Natural killer cell (primary cell): ENCODE data around the gene PPP1R15A. TPM values are rescaled to one million over a fixed set of nuclear protein-coding genes. Genes with fewer than 3 reads are reported as not detected.

Experiments used
- ATAC-seq, 3 donors: fragments of 150-1000 bp in 2 of 3; fragments of 200-7000 bp in 1 of 3; cut with Tn5 transposase; 1 replicate in 1 of 3; 2 replicates in 2 of 3; pipeline ENCODE4 v1.10.0; 2021; ENCODE audit warnings: mild to moderate bottlenecking in 2 of 3, moderate library complexity in 2 of 3
- DNase-seq, 2 donors: peaks; one replicate each; pipeline versions ENCODE4 v3.0.0 to v3.0.0-alpha.2; 2013 to 2021; ENCODE audit warnings: mixed read lengths in 1 of 2
- H3K27ac ChIP-seq: one replicate; pipeline ENCODE4 v1.5.1; 2013; ENCODE audit warnings: mild to moderate bottlenecking, low read length
- H3K27me3 ChIP-seq: one replicate; pipeline ENCODE4 v1.6.1; 2013; ENCODE audit warnings: low read length; ENCODE audit not compliant: control insufficient read depth, insufficient read depth
- H3K36me3 ChIP-seq: one replicate; pipeline ENCODE4 v1.6.1; 2013; ENCODE audit warnings: low read length; ENCODE audit not compliant: control insufficient read depth, insufficient read depth
- H3K4me1 ChIP-seq: one replicate; pipeline ENCODE4 v1.6.1; 2013; ENCODE audit warnings: low read length; ENCODE audit not compliant: control insufficient read depth, insufficient read depth
- H3K4me3 ChIP-seq: one replicate; pipeline ENCODE4 v1.5.1; 2013; ENCODE audit warnings: low read length
- H3K9me3 ChIP-seq: one replicate; pipeline ENCODE4 v1.6.1; 2013; ENCODE audit warnings: low read length; ENCODE audit not compliant: control insufficient read depth, insufficient read depth
- H3K27ac Mint-ChIP-seq, 2 donors: one replicate each; pipeline ENCODE4 v1.8.0; 2022; ENCODE audit warnings: mild to moderate bottlenecking in 2 of 2, mixed read lengths in 2 of 2, moderate library complexity in 1 of 2
- H3K27me3 Mint-ChIP-seq, 2 donors: one replicate each; pipeline ENCODE4 v1.8.0; 2022; ENCODE audit warnings: low read depth in 2 of 2, mixed read lengths in 2 of 2
- H3K36me3 Mint-ChIP-seq: one replicate; pipeline ENCODE4 v1.8.0; 2022; ENCODE audit warnings: mixed read lengths
- H3K4me1 Mint-ChIP-seq, 2 donors: one replicate each; pipeline ENCODE4 v1.8.0; 2022; ENCODE audit warnings: mixed read lengths in 2 of 2
- H3K4me3 Mint-ChIP-seq: one replicate; pipeline ENCODE4 v1.8.0; 2022; ENCODE audit warnings: mild to moderate bottlenecking, moderate library complexity, mixed read lengths
- H3K9me3 Mint-ChIP-seq, 2 donors: one replicate each; pipeline ENCODE4 v1.8.0; 2022; ENCODE audit warnings: mixed read lengths in 2 of 2
- WGBS: methylation state at CpG from one replicate; pipeline ENCODE4 v1.1.7; 2013; ENCODE audit warnings: missing lambda C conversion rate; ENCODE audit not compliant: insufficient coverage; 5-methylcytosine and 5-hydroxymethylcytosine counted together
- intact Hi-C: fragments of 100-400 bp; cut with micrococcal nuclease; formaldehyde crosslinking; loops from one replicate; pipeline ENCODE4 v1.14.2; 2022
- total RNA-seq, 4 donors: library from RNA; stranded (reverse); fragments of 120-200 nt in 1 of 4; gene quantifications; one replicate each; pipeline versions ENCODE4 v1.2.3 to v1.2.4, GENCODE V29; 2013 to 2022
- TF ChIP-seq, protein P1 (sequence below): fragments of 200-600 bp; IDR thresholded peaks from one replicate; pipeline ENCODE4 v1.8.0; 2022; ENCODE audit warnings: antibody characterized with exemption

PPP1R15A gene
- total RNA-seq, 3 donors from 2014 or later (not counting 1 experiment from before 2014, with no cell fraction given) = 942 to 1,308 (median 1,174) TPM

DNA sequence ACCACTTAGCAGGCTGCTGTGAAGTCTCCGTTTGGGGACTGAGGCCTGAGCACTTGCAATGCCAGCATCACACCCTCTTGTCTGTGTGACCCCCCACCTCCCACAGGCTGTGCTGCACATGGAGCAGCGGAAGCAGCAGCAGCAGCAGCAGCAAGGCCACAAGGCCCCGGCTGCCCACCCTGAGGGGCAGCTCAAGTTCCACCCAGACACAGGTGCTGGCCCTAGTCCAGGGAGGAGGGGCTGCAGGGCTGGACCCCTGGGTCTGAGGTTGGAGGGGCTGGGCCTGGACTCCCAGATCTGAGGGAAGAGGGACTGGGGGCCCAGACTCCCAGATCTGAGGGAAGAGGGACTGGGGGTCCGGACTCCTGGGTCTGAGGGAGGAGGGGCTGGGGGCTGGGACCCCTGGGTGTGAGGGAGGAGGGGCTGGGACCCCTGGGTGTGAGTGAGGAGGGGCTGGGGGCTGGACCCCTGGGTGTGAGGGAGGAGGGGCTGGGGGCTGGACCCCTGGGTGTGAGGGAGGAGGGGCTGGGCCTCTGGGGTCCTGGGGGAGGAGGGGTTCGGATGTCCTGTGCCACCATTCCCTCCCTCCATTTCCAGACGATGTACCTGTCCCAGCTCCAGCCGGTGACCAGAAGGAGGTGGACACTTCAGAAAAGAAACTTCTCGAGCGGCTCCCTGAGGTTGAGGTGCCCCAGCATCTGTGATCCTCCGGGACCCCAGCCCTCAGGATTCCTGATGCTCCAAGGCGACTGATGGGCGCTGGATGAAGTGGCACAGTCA lies 49.7 kb downstream of the PPP1R15A start:
- no peak overlapping the region for H3K4me3 ChIP-seq
- TF ChIP-seq, protein P1, sequence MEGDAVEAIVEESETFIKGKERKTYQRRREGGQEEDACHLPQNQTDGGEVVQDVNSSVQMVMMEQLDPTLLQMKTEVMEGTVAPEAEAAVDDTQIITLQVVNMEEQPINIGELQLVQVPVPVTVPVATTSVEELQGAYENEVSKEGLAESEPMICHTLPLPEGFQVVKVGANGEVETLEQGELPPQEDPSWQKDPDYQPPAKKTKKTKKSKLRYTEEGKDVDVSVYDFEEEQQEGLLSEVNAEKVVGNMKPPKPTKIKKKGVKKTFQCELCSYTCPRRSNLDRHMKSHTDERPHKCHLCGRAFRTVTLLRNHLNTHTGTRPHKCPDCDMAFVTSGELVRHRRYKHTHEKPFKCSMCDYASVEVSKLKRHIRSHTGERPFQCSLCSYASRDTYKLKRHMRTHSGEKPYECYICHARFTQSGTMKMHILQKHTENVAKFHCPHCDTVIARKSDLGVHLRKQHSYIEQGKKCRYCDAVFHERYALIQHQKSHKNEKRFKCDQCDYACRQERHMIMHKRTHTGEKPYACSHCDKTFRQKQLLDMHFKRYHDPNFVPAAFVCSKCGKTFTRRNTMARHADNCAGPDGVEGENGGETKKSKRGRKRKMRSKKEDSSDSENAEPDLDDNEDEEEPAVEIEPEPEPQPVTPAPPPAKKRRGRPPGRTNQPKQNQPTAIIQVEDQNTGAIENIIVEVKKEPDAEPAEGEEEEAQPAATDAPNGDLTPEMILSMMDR = no peak
- WGBS = 96% methylated on average over 11 of the region's 12 CpGs
- Mint-ChIP-seq H3K9me3 (no peaks in the 10 kb centered on the region), H3K4me3 (no peak overlapping the region), H3K36me3 (no peaks in the 10 kb centered on the region), H3K27me3 (no peaks in the 10 kb centered on the region), H3K27ac (no peak overlapping the region), H3K4me1 (peaks cover 5 to 7% of the 10 kb centered on the region in 2 donors)
- no peaks in the 10 kb centered on the region for H3K9me3 ChIP-seq
- H3K27ac ChIP-seq = no peak overlapping the region
- peaks cover 25% of the 10 kb centered on the region for H3K36me3 ChIP-seq
- ATAC-seq (no peak), DNase-seq (no peak)
- H3K4me1 ChIP-seq = no peaks in the 10 kb centered on the region
- intact Hi-C loops = no loop called here
- H3K27me3 ChIP-seq = no peaks in the 10 kb centered on the region

DNA sequence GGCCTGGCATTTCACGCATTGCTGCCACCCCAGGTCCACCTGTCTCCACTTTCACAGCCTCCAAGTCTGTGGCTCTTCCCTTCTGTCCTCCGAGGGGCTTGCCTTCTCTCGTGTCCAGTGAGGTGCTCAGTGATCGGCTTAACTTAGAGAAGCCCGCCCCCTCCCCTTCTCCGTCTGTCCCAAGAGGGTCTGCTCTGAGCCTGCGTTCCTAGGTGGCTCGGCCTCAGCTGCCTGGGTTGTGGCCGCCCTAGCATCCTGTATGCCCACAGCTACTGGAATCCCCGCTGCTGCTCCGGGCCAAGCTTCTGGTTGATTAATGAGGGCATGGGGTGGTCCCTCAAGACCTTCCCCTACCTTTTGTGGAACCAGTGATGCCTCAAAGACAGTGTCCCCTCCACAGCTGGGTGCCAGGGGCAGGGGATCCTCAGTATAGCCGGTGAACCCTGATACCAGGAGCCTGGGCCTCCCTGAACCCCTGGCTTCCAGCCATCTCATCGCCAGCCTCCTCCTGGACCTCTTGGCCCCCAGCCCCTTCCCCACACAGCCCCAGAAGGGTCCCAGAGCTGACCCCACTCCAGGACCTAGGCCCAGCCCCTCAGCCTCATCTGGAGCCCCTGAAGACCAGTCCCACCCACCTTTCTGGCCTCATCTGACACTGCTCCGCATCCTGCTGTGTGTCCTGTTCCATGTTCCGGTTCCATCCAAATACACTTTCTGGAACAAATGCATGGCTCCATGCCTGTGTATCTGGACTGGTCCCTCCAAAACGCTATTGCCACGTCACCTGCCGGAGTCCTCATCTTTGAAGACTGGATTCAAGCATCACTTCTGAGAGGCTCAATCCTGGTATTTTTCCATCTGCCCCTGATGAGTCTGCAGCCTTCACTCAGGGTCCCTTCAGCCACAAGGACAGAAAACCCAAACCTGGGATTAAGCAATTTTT lies 50.6 kb downstream of the PPP1R15A start:
- peaks cover 23% of the 10 kb centered on the region for H3K36me3 ChIP-seq
- ATAC-seq (no peak), DNase-seq (no peak)
- Mint-ChIP-seq H3K4me1 (peaks cover 2 to 4% of the 10 kb centered on the region in 2 donors), H3K4me3 (no peak overlapping the region), H3K9me3 (no peaks in the 10 kb centered on the region), H3K36me3 (no peaks in the 10 kb centered on the region), H3K27ac (no peak overlapping the region), H3K27me3 (no peaks in the 10 kb centered on the region)
- H3K27me3 ChIP-seq = no peaks in the 10 kb centered on the region
- intact Hi-C loops = no loop called here
- no peak overlapping the region for H3K4me3 ChIP-seq
- WGBS = 92% methylated on average over 18 of the region's 18 CpGs
- H3K9me3 ChIP-seq = no peaks in the 10 kb centered on the region
- TF ChIP-seq, protein P1 = no peak
- no peak overlapping the region for H3K27ac ChIP-seq
- H3K4me1 ChIP-seq = no peaks in the 10 kb centered on the region

DNA sequence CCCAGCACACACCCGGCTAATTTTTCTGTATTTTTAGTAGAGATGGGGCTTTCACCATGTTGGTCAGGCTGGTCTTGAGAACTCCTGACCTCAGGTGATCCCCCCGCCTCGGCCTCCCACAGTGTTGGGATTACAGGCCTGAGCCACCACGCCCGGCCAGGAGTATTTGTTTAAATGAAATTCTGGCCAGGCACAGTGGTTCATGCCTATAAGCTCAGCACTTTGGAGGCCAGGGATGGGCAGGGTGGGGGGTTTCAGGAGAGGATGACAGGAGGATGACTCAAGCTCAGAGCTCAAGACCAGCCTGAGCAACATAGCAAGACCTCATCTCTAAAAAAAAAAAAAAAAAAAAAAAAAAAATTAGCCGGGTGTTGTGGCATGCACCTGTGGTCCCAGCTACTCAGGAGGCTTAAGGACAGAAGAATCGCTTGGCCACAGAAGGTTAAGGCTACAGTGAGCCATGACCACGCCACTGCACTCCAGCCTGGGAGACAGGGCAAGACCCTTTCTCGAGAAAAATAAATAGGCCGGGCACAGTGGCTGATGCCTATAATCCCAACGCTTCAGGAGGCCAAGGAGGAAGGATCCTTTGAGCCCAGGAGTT lies 53.1 kb downstream of the PPP1R15A start:
- H3K27ac ChIP-seq = no peak overlapping the region
- no peak overlapping the region for H3K4me3 ChIP-seq
- H3K4me3 Mint-ChIP-seq = no peak overlapping the region
- H3K27me3 Mint-ChIP-seq = no peaks in the 10 kb centered on the region
- DNase-seq = no peak
- WGBS = 93% methylated on average over 11 of the region's 11 CpGs
- H3K36me3 ChIP-seq = peaks cover 11% of the 10 kb centered on the region
- H3K36me3 Mint-ChIP-seq = no peaks in the 10 kb centered on the region
- H3K27ac Mint-ChIP-seq = no peak overlapping the region
- ATAC-seq = no peak
- H3K9me3 ChIP-seq = no peaks in the 10 kb centered on the region
- no peaks in the 10 kb centered on the region for H3K27me3 ChIP-seq
- no peaks in the 10 kb centered on the region for H3K9me3 Mint-ChIP-seq
- H3K4me1 ChIP-seq = no peaks in the 10 kb centered on the region
- no peaks in the 10 kb centered on the region for H3K4me1 Mint-ChIP-seq
- TF ChIP-seq, protein P1 = no peak
- intact Hi-C loops = no loop called here

Other genes starting within 250 kb of the PPP1R15A start
- 10 to 100 TPM; 16.4 to 31.2 (median 24.3) TPM for gene DBP, start 235.0 kb upstream of the PPP1R15A start, total RNA-seq
- 10 to 100 TPM in 2 of 3 donors, 1 to 10 TPM in 1; 9.2 to 11.9 (median 11.0) TPM for gene CA11, start 226.2 kb upstream of the PPP1R15A start, total RNA-seq
- 1 to 10 TPM; 1.3 to 3.4 (median 2.1) TPM for gene NTN5, start 199.4 kb upstream of the PPP1R15A start, total RNA-seq
- not detected for gene FUT2, start 176.4 kb upstream of the PPP1R15A start, total RNA-seq
- gene MAMSTR, start 152.7 kb upstream of the PPP1R15A start, total RNA-seq = 1 to 10 TPM in 1 of 3 donors, under 1 TPM in 2; 0.56 to 1.2 (median 0.98) TPM
- not detected for gene RASIP1, start 131.8 kb upstream of the PPP1R15A start, total RNA-seq
- not detected for gene IZUMO1, start 125.5 kb upstream of the PPP1R15A start, total RNA-seq
- gene FUT1, start 119.8 kb upstream of the PPP1R15A start, total RNA-seq = under 1 TPM in 1 of 3 donors, not detected in 2; 0.18 TPM
- gene FGF21, start 116.9 kb upstream of the PPP1R15A start, total RNA-seq = not detected
- gene BCAT2, start 61.4 kb upstream of the PPP1R15A start, total RNA-seq = 10 to 100 TPM; 11.4 to 14.5 (median 12.1) TPM
- under 1 TPM in 1 of 3 donors, not detected in 2; 0.75 TPM for gene HSD17B14, start 35.9 kb upstream of the PPP1R15A start, total RNA-seq
- gene PLEKHA4, start 3.8 kb upstream of the PPP1R15A start, total RNA-seq = 1 to 10 TPM; 2.5 to 6.5 (median 5.2) TPM
- gene TULP2, start 26.3 kb downstream of the PPP1R15A start, total RNA-seq = not detected
- 100 to 1,000 TPM; 163 to 192 (median 171) TPM for gene NUCB1, start 27.9 kb downstream of the PPP1R15A start, total RNA-seq
- gene DHDH, start 61.3 kb downstream of the PPP1R15A start, total RNA-seq = not detected
- 100 to 1,000 TPM; 117 to 133 (median 120) TPM for gene BAX, start 82.5 kb downstream of the PPP1R15A start, total RNA-seq
- 1,000 to 10,000 TPM in 2 of 3 donors, 100 to 1,000 TPM in 1; 554 to 1,168 (median 1,024) TPM for gene FTL, start 92.9 kb downstream of the PPP1R15A start, total RNA-seq
- 10 to 100 TPM; 31.6 to 34.5 (median 34.4) TPM for gene GYS1, start 120.9 kb downstream of the PPP1R15A start, total RNA-seq
- 10 to 100 TPM; 23.6 to 28.3 (median 26.5) TPM for gene RUVBL2, start 121.5 kb downstream of the PPP1R15A start, total RNA-seq
- 1 to 10 TPM in 1 of 3 donors, not detected in 2; 1.4 TPM for gene LHB, start 144.7 kb downstream of the PPP1R15A start, total RNA-seq
- not detected for gene CGB3, start 151.9 kb downstream of the PPP1R15A start, total RNA-seq
- not detected for gene CGB2, start 159.5 kb downstream of the PPP1R15A start, total RNA-seq
- not detected for gene CGB1, start 164.5 kb downstream of the PPP1R15A start, total RNA-seq
- not detected for gene CGB5, start 171.4 kb downstream of the PPP1R15A start, total RNA-seq
- gene CGB8, start 176.7 kb downstream of the PPP1R15A start, total RNA-seq = not detected
- gene CGB7, start 185.3 kb downstream of the PPP1R15A start, total RNA-seq = not detected
- not detected for gene NTF4, start 192.4 kb downstream of the PPP1R15A start, total RNA-seq
- gene KCNA7, start 200.3 kb downstream of the PPP1R15A start, total RNA-seq = not detected
- 100 to 1,000 TPM; 244 to 312 (median 299) TPM for gene SNRNP70, start 213.0 kb downstream of the PPP1R15A start, total RNA-seq
- gene LIN7B, start 241.9 kb downstream of the PPP1R15A start, total RNA-seq = 1 to 10 TPM; 6.2 to 8.8 (median 6.5) TPM
- gene C19orf73, start 246.7 kb downstream of the PPP1R15A start, total RNA-seq = 1 to 10 TPM; 2.3 to 2.7 (median 2.7) TPM
- 1 to 10 TPM; 5.3 to 5.5 (median 5.3) TPM for gene PPFIA3, start 247.1 kb downstream of the PPP1R15A start, total RNA-seq